Osteoblast (primary cell): ENCODE data around the gene CLEC16A. TPM values are rescaled to one million over a fixed set of nuclear protein-coding genes. Genes with fewer than 3 reads are reported as not detected.

Source experiments
- DNase-seq: peaks from one replicate; pipeline ENCODE4 v3.0.0; 2011; ENCODE audit warnings: low spot score, mixed read lengths; ENCODE audit not compliant: insufficient read length; ENCODE audit errors: missing footprints
- H2AFZ ChIP-seq: 2 replicates; pipeline ENCODE4 v1.6.0; 2011; ENCODE audit warnings: mild to moderate bottlenecking, low read length
- H3K27ac ChIP-seq: 2 replicates; pipeline ENCODE4 v1.5.1; 2011; ENCODE audit warnings: mild to moderate bottlenecking, low read depth, low read length, moderate library complexity
- H3K27me3 ChIP-seq: 2 replicates; pipeline ENCODE4 v1.6.0; 2012; ENCODE audit warnings: mild to moderate bottlenecking, control low read depth, inconsistent platforms, low read length, moderate library complexity; ENCODE audit not compliant: insufficient read depth
- H3K36me3 ChIP-seq: 2 replicates; pipeline ENCODE4 v1.5.1; 2011; ENCODE audit warnings: mild to moderate bottlenecking, low read length, control low read depth, moderate library complexity; ENCODE audit not compliant: insufficient read depth
- H3K4me1 ChIP-seq: 2 replicates; pipeline ENCODE4 v1.5.1; 2011; ENCODE audit warnings: mild to moderate bottlenecking, low read length, control low read depth, moderate library complexity; ENCODE audit not compliant: insufficient read depth
- H3K4me2 ChIP-seq: 2 replicates; pipeline ENCODE4 v1.6.0; 2011; ENCODE audit warnings: mild to moderate bottlenecking, low read length; ENCODE audit not compliant: insufficient read depth
- H3K4me3 ChIP-seq: fragments of 200-600 bp; sonication (generic); 3 replicates; pipeline ENCODE4 v1.5.1; 2012; ENCODE audit warnings: mild to moderate bottlenecking, low read length, inconsistent platforms; ENCODE audit not compliant: insufficient read depth
- H3K79me2 ChIP-seq: 2 replicates; pipeline ENCODE4 v1.6.0; 2012; ENCODE audit warnings: mild to moderate bottlenecking, low read length, control low read depth, inconsistent platforms; ENCODE audit not compliant: insufficient read depth
- H3K9me3 ChIP-seq: 2 replicates; pipeline ENCODE4 v1.5.1; 2011; ENCODE audit warnings: low read depth, low read length, control low read depth
- H4K20me1 ChIP-seq: 2 replicates; pipeline ENCODE4 v1.6.0; 2012; ENCODE audit warnings: mild to moderate bottlenecking, low read length, control low read depth; ENCODE audit not compliant: insufficient read depth
- CTCF ChIP-seq: IDR thresholded peaks from 2 replicates; pipeline ENCODE4 v1.5.1; 2011; ENCODE audit warnings: mild to moderate bottlenecking, low read depth, low read length, moderate library complexity; ENCODE audit errors: extremely low read depth
- total RNA-seq: library from RNA; depleted of rRNA; stranded (reverse); fragments of >200 nt; gene quantifications from 2 replicates; pipeline ENCODE4 v1.2.3, GENCODE V29; 2012

CLEC16A gene
- total RNA-seq, 1 donor, result 25.7 TPM

GRCh38 chr16:11084484-11084875 is 140.1 kb downstream of the CLEC16A start:
- H3K4me1 ChIP-seq, result peaks cover 36% of the 10 kb centered on the region
- no peaks in the 10 kb centered on the region for H3K79me2 ChIP-seq
- no peaks in the 10 kb centered on the region for H3K27me3 ChIP-seq
- H3K4me3 ChIP-seq, result no peak overlapping the region
- no peaks in the 10 kb centered on the region for H3K36me3 ChIP-seq
- H3K4me2 ChIP-seq, result no peak overlapping the region
- no peaks in the 10 kb centered on the region for H3K9me3 ChIP-seq
- peak; percentile 94 for DNase-seq
- H3K27ac ChIP-seq, result peak overlapping the region; percentile 73
- no peak for TF ChIP-seq CTCF
- no peaks in the 10 kb centered on the region for H4K20me1 ChIP-seq
- no peak overlapping the region for H2AFZ ChIP-seq

GRCh38 chr16:11084876-11085485 is 140.6 kb downstream of the CLEC16A start:
- peaks cover 31% of the 10 kb centered on the region for H3K4me1 ChIP-seq
- no peaks in the 10 kb centered on the region for H4K20me1 ChIP-seq
- H3K36me3 ChIP-seq, result no peaks in the 10 kb centered on the region
- H3K27ac ChIP-seq, result peak overlapping the region; percentile 73
- DNase-seq, result no peak
- no peak for TF ChIP-seq CTCF
- H3K4me2 ChIP-seq, result no peak overlapping the region
- no peaks in the 10 kb centered on the region for H3K79me2 ChIP-seq
- no peaks in the 10 kb centered on the region for H3K9me3 ChIP-seq
- no peak overlapping the region for H2AFZ ChIP-seq
- no peaks in the 10 kb centered on the region for H3K27me3 ChIP-seq
- no peak overlapping the region for H3K4me3 ChIP-seq

GRCh38 chr16:11085916-11086315 is 141.6 kb downstream of the CLEC16A start:
- Histone ChIP-seq H3K4me1 (peaks cover 22% of the 10 kb centered on the region), H3K4me3 (no peak overlapping the region), H2AFZ (no peak overlapping the region), H3K9me3 (no peaks in the 10 kb centered on the region), H4K20me1 (no peaks in the 10 kb centered on the region), H3K36me3 (no peaks in the 10 kb centered on the region), H3K4me2 (no peak overlapping the region), H3K27ac (no peak overlapping the region), H3K79me2 (no peaks in the 10 kb centered on the region), H3K27me3 (no peaks in the 10 kb centered on the region)
- no peak for TF ChIP-seq CTCF
- no peak for DNase-seq

- Histone ChIP-seq H2AFZ (no peak overlapping the region), H3K4me2 (no peak overlapping the region), H3K9me3 (no peaks in the 10 kb centered on the region), H4K20me1 (no peaks in the 10 kb centered on the region), H3K4me3 (no peak overlapping the region), H3K27ac (no peak overlapping the region), H3K27me3 (no peaks in the 10 kb centered on the region), H3K79me2 (no peaks in the 10 kb centered on the region), H3K4me1 (peaks cover 22% of the 10 kb centered on the region), H3K36me3 (no peaks in the 10 kb centered on the region)
- DNase-seq, result no peak
- no peak for TF ChIP-seq CTCF
These were observed 143.3 kb downstream of the CLEC16A start for GRCh38 chr16:11087691-11088073.
